HG03097 (cell line): Measurements from ENCODE around the gene MAGI3.
"Not testable (repeated sequence)": the region's sequence is repeated elsewhere in the genome, so short reads cannot be mapped to it uniquely, and the experiment has no call there.

Experiments
- ATAC-seq: cut with Tn5 transposase; IDR thresholded peaks from one replicate; pipeline ENCODE4 v1.9.1; 2021; ENCODE audit not compliant: unreplicated experiment, low FRiP score

Gene MAGI3

GRCh38 chr1:113508364-113509164, 118.2 kb downstream of the MAGI3 start:
- ATAC-seq = no peak

- ATAC-seq = not testable (repeated sequence)
Measured at GRCh38 chr1:113509766-113510165, 119.5 kb downstream of the MAGI3 start.

GRCh38 chr1:113511269-113511668, 121.0 kb downstream of the MAGI3 start:
- ATAC-seq = no peak

- no peak for ATAC-seq
Measured at GRCh38 chr1:113515498-113515897, 125.2 kb downstream of the MAGI3 start.

GRCh38 chr1:113517346-113517745, 127.0 kb downstream of the MAGI3 start:
- no peak for ATAC-seq

- no peak for ATAC-seq
Measured at GRCh38 chr1:113517983-113518382, 127.7 kb downstream of the MAGI3 start.

- ATAC-seq = no peak
Measured at GRCh38 chr1:113519556-113519955, 129.2 kb downstream of the MAGI3 start.

- ATAC-seq = no peak
Measured at GRCh38 chr1:113530021-113530420, 139.7 kb downstream of the MAGI3 start.

GRCh38 chr1:113531321-113531720, 141.0 kb downstream of the MAGI3 start:
- ATAC-seq = no peak

- no peak for ATAC-seq
Measured at GRCh38 chr1:113533061-113533460, 142.7 kb downstream of the MAGI3 start.

- ATAC-seq = no peak
Measured at GRCh38 chr1:113534130-113534817, 144.0 kb downstream of the MAGI3 start.

- ATAC-seq = no peak
Measured at GRCh38 chr1:113534875-113535274, 144.6 kb downstream of the MAGI3 start.

- ATAC-seq = no peak
Measured at GRCh38 chr1:113536182-113536780, 146.0 kb downstream of the MAGI3 start.

GRCh38 chr1:113538225-113538624, 147.9 kb downstream of the MAGI3 start:
- ATAC-seq = no peak

- ATAC-seq = no peak
Measured at GRCh38 chr1:113540335-113540734, 150.0 kb downstream of the MAGI3 start.

- no peak for ATAC-seq
Measured at GRCh38 chr1:113541106-113541505, 150.8 kb downstream of the MAGI3 start.

- no peak for ATAC-seq
Measured at GRCh38 chr1:113542221-113542701, 151.9 kb downstream of the MAGI3 start.

GRCh38 chr1:113543110-113543509, 152.8 kb downstream of the MAGI3 start:
- ATAC-seq = no peak

- ATAC-seq = no peak
Measured at GRCh38 chr1:113545210-113545609, 154.9 kb downstream of the MAGI3 start.

- no peak for ATAC-seq
Measured at GRCh38 chr1:113545626-113546025, 155.3 kb downstream of the MAGI3 start.

- no peak for ATAC-seq
Measured at GRCh38 chr1:113551728-113552127, 161.4 kb downstream of the MAGI3 start.
